COLO829 (cell line): Measurements from ENCODE around the gene DHTKD1.
"Not testable (repeated sequence)": the region's sequence is repeated elsewhere in the genome, so short reads cannot be mapped to it uniquely, and the experiment has no call there.

Experiments
- DNase-seq: peaks from one replicate; pipeline ENCODE4 v3.0.0; 2012; ENCODE audit warnings: low spot score

DHTKD1 gene

DNA sequence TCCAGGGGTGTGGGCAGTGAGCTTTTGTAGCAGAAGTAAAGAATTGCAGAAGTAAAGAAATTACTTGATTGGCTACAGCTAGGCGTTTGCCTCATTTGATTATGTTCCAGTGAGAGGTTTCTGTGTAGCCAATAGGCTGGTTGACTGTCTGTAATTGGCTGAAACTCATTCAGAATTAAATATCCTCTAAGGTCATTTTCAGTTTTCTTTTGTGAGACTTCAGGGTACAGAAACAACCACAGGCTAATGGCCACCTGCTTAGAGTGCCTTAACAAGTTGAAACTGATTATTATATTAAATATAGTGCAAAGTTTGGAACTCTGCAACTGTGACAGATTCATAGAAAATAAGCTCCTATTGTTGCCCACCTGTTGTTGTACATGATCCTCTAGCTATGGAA is 71.3 kb downstream of the DHTKD1 start:
- no peak for DNase-seq

DNA sequence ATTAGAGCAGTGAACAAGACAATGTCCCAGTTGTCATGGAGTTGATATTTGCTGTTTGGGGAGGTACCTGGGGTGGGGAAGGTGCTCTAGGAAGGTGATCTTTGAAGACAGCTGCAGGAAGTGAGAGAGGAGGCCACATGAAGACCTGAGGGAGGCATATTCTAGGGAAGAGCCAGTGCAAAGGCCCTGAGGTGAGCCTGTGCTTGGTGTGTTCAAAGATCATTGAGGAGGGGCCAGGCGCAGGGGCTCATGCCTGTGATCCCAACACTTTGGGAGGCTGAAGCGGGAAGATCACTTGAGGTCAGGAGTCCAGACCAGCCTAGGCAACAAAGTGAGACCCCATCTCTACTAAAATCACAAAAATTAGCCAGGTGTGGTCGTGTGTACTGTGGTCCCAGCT is 75.8 kb downstream of the DHTKD1 start:
- DNase-seq: no peak

GRCh38 chr10:12150163-12150562 is 81.4 kb downstream of the DHTKD1 start:
- DNase-seq: no peak

GRCh38 chr10:12154516-12154915 is 85.8 kb downstream of the DHTKD1 start:
- DNase-seq: no peak

DNA sequence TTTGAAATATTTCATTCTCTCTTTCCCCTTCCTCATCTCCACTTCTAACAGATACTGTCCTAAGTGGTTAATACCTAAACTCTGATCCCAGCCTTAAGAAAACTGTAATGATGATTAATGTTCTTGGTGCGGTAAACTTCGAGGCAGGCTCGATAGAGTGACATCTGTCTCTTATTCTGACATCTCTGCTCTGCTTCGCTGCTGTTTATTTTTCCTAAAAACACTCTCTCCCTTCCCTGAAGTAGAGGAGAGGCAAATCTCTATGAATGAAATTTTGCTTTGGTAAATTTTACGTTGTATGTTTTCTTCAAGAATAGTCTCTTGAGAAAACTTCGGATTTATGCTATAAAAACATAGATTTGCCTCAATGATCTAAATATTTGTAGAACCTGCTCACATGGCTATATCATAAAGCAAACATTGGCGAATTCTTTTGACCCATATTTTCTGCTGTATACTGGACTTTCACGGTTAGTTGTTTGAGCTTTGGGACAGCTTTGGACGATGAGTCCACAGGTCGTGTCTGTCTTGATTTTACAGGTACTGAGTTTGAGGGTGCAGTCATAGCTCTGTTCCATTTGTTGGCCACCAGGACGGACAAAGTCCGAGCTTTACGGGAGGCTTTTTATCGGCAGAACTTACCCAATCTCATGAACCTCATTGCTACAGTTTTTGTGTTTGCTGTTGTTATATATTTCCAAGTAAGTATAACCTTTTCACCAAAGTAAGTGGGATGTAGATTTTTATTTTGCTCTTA is 87.8 kb downstream of the DHTKD1 start:
- no peak for DNase-seq

GRCh38 chr10:12158111-12158510 is 89.4 kb downstream of the DHTKD1 start:
- DNase-seq: no peak

- no peak for DNase-seq
These were observed 91.9 kb downstream of the DHTKD1 start for GRCh38 chr10:12160664-12161063.

DNA sequence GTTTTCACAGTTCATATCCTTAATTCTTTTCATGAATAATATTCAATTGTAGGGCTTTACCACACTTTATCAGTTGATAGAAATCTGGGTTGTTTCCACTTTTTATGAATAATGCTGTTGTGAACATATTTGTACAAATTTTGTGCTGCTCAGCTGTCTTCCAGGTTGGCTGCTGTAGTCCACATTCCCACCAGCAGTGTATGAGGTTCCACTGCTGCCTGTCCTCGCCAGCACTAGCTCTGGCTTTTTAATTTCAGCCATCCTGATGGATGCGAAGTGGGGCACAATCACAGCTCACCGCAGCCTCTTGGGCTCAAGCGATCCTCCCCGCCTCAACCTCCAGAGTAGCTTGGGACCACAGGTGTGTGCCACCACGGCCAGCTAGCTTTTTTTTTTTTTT is 94.2 kb downstream of the DHTKD1 start:
- no peak for DNase-seq

GRCh38 chr10:12164085-12164484 is 95.3 kb downstream of the DHTKD1 start:
- DNase-seq: no peak

GRCh38 chr10:12165036-12165435 is 96.3 kb downstream of the DHTKD1 start:
- peak; percentile 46 for DNase-seq

DNA sequence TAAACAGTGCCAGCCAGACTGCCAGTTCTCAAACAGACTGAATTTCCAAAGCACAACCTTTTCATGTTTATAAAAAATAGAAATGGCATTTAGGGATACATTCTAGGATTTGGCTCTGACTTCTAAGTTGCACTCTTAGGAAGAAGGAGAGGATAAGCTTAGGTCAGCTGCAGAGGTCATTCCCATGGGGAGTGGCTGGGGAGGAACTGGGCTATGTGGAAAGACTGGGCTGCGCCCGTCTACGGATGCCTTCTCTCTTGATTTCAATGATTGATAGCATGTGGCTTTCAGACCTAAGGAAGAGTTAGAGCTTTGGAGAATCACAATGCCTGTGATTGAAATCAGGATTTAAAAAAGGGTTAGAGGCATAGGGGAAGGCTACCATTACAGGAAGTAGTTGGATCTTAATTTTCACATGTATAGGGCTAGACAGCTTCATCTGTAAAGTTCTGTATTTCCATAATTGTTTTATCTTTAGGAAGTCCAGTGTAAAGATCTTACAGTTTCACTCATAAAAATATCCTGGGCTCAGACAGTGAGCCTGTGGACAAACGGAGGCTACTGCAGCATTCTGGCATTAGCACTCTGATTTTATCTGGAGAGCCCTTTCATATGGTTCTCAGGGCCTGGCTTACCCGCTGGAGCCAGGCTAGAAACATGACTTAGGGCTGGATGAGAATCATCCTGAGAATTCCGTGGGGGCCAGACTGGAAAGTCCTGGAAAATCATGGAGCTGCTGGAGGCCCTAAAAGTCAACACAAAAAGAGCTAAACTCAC is 97.4 kb downstream of the DHTKD1 start:
- no peak for DNase-seq

- not testable (repeated sequence) for DNase-seq
These were observed 102.8 kb downstream of the DHTKD1 start for GRCh38 chr10:12171512-12171911.
